ENCODE measurements around the gene FLT3LG. TPM values are rescaled to one million over a fixed set of nuclear protein-coding genes. Genes with fewer than 3 reads are reported as not detected.

Gene FLT3LG
- total and polyA plus RNA-seq, 2 experiments from 2014 or later, result 0.86 to 2.0 TPM

- DNase-seq (ENCODE audit: low read depth in 1 of 2, low spot score in 1 of 2), result no peak
- Histone ChIP-seq H3K9me3 (ENCODE audit: low read depth) (no peaks in the 10 kb centered on the region), H3K36me3 (peaks cover 45% of the 10 kb centered on the region), H3K27ac (peak overlapping the region; percentile 61), H3K4me1 (ENCODE audit: low read depth) (peaks cover 20% of the 10 kb centered on the region), H3K4me3 (no peak overlapping the region), H3K27me3 (no peaks in the 10 kb centered on the region)
- no peak for TF ChIP-seq CTCF (IDR thresholded peaks at IDR 0.05; ENCODE audit: low read depth, low read length)
Observed at GRCh38 chr19:49492573-49493405, 18.8 kb downstream of the FLT3LG start.

- H3K9me3 ChIP-seq (ENCODE audit: low read depth), result no peaks in the 10 kb centered on the region
- peaks cover 39% of the 10 kb centered on the region for H3K36me3 ChIP-seq
- H3K4me1 ChIP-seq (ENCODE audit: low read depth), result peaks cover 10% of the 10 kb centered on the region
- TF ChIP-seq CTCF (IDR thresholded peaks at IDR 0.05; ENCODE audit: low read depth, low read length), result no peak
- no peaks in the 10 kb centered on the region for H3K27me3 ChIP-seq
- DNase-seq (ENCODE audit: low read depth in 1 of 2, low spot score in 1 of 2), result no peak
- H3K27ac ChIP-seq, result peak overlapping the region; percentile 96
- H3K4me3 ChIP-seq, result peak overlapping the region; percentile 98
Observed at GRCh38 chr19:49496574-49497008, 22.6 kb downstream of the FLT3LG start.

GRCh38 chr19:49497047-49497788 lies 23.2 kb downstream of the FLT3LG start:
- H3K4me1 ChIP-seq (ENCODE audit: low read depth), result peaks cover 10% of the 10 kb centered on the region
- H3K27ac ChIP-seq, result peak overlapping the region; percentile 96
- DNase-seq (ENCODE audit: low read depth in 1 of 2, low spot score in 1 of 2), result peak; percentile 63
- no peak for TF ChIP-seq CTCF (IDR thresholded peaks at IDR 0.05; ENCODE audit: low read depth, low read length)
- peaks cover 33% of the 10 kb centered on the region for H3K36me3 ChIP-seq
- peak overlapping the region; percentile 98 for H3K4me3 ChIP-seq
- no peaks in the 10 kb centered on the region for H3K9me3 ChIP-seq (ENCODE audit: low read depth)
- no peaks in the 10 kb centered on the region for H3K27me3 ChIP-seq

GRCh38 chr19:49497789-49498103 lies 23.7 kb downstream of the FLT3LG start:
- H3K27me3 ChIP-seq, result no peaks in the 10 kb centered on the region
- H3K4me1 ChIP-seq (ENCODE audit: low read depth), result peaks cover 10% of the 10 kb centered on the region
- peaks cover 28% of the 10 kb centered on the region for H3K36me3 ChIP-seq
- H3K4me3 ChIP-seq, result no peak overlapping the region
- no peaks in the 10 kb centered on the region for H3K9me3 ChIP-seq (ENCODE audit: low read depth)
- H3K27ac ChIP-seq, result peak overlapping the region; percentile 7
- DNase-seq (ENCODE audit: low read depth in 1 of 2, low spot score in 1 of 2), result no peak
- TF ChIP-seq CTCF (IDR thresholded peaks at IDR 0.05; ENCODE audit: low read depth, low read length), result no peak

GRCh38 chr19:49498475-49498874 lies 24.5 kb downstream of the FLT3LG start:
- Histone ChIP-seq H3K4me1 (ENCODE audit: low read depth) (peaks cover 13% of the 10 kb centered on the region), H3K36me3 (peaks cover 24% of the 10 kb centered on the region), H3K27ac (peak overlapping the region; percentile 7), H3K4me3 (no peak overlapping the region), H3K27me3 (no peaks in the 10 kb centered on the region), H3K9me3 (ENCODE audit: low read depth) (no peaks in the 10 kb centered on the region)
- no peak for DNase-seq (ENCODE audit: low read depth in 1 of 2, low spot score in 1 of 2)
- no peak for TF ChIP-seq CTCF (IDR thresholded peaks at IDR 0.05; ENCODE audit: low read depth, low read length)

Measured in cardiac muscle cell (in vitro differentiated cells and primary cell).